Astrocyte (in vitro differentiated cells and primary cell): ENCODE data around the gene RALA. TPM values are rescaled to one million over a fixed set of nuclear protein-coding genes. Genes with fewer than 3 reads are reported as not detected.
A peak's percentile ranks its signal among the peaks of the same experiment; 100 is the strongest.

ENCODE experiments used
- DNase-seq: peaks from one replicate; pipeline ENCODE4 v3.0.0-alpha.2; 2010; ENCODE audit warnings: low read depth
- FAIRE-seq: peaks from 2 replicates; lab custom pipeline; 2011; peaks lifted over from hg19 to GRCh38; lab: Jason Lieb, UNC
- H2AFZ ChIP-seq: 2 replicates; pipeline ENCODE4 v1.6.0; 2012; ENCODE audit warnings: low read depth, low read length, inconsistent platforms
- H3K27ac ChIP-seq: 2 replicates; pipeline ENCODE4 v1.5.1; 2011; ENCODE audit warnings: low read depth, low read length, inconsistent platforms
- H3K27me3 ChIP-seq: 2 replicates; pipeline ENCODE4 v1.6.0; 2011; ENCODE audit warnings: low read length, inconsistent platforms; ENCODE audit not compliant: insufficient read depth
- H3K36me3 ChIP-seq: 2 replicates; pipeline ENCODE4 v1.5.1; 2011; ENCODE audit warnings: low read length, inconsistent platforms; ENCODE audit not compliant: insufficient read depth
- H3K4me1 ChIP-seq: 2 replicates; pipeline ENCODE4 v1.5.1; 2011; ENCODE audit warnings: low read length, inconsistent platforms; ENCODE audit not compliant: insufficient read depth
- H3K4me2 ChIP-seq: 2 replicates; pipeline ENCODE4 v1.6.0; 2012; ENCODE audit warnings: low read length, inconsistent platforms
- H3K4me3 ChIP-seq: 2 replicates; pipeline ENCODE4 v1.5.1; 2011; ENCODE audit warnings: low read depth, mild to moderate bottlenecking, low read length, inconsistent platforms; ENCODE audit not compliant: insufficient read depth
- H3K79me2 ChIP-seq: 2 replicates; pipeline ENCODE4 v1.6.0; 2012; ENCODE audit warnings: mild to moderate bottlenecking, low read length, inconsistent platforms; ENCODE audit not compliant: insufficient read depth
- H3K9ac ChIP-seq: 2 replicates; pipeline ENCODE4 v1.6.0; 2012; ENCODE audit warnings: mild to moderate bottlenecking, low read length, inconsistent platforms
- H3K9me3 ChIP-seq: 2 replicates; pipeline ENCODE4 v1.5.1; 2012; ENCODE audit warnings: low read depth, mild to moderate bottlenecking, low read length, inconsistent platforms; ENCODE audit not compliant: insufficient read depth
- H4K20me1 ChIP-seq: 2 replicates; pipeline ENCODE4 v1.6.0; 2012; ENCODE audit warnings: low read length, inconsistent platforms; ENCODE audit not compliant: insufficient read depth
- H3K27ac Mint-ChIP-seq: one replicate; pipeline ENCODE4 v1.8.0; 2021; ENCODE audit warnings: mild to moderate bottlenecking, mixed read lengths; ENCODE audit not compliant: unreplicated experiment
- H3K27me3 Mint-ChIP-seq: one replicate; pipeline ENCODE4 v1.8.0; 2021; ENCODE audit warnings: low read depth, mixed read lengths; ENCODE audit not compliant: unreplicated experiment
- H3K36me3 Mint-ChIP-seq: one replicate; pipeline ENCODE4 v1.8.0; 2021; ENCODE audit warnings: low read depth, mixed read lengths; ENCODE audit not compliant: unreplicated experiment
- H3K4me1 Mint-ChIP-seq: one replicate; pipeline ENCODE4 v1.8.0; 2021; ENCODE audit warnings: low read depth, mixed read lengths; ENCODE audit not compliant: unreplicated experiment
- H3K4me3 Mint-ChIP-seq: one replicate; pipeline ENCODE4 v1.8.0; 2021; ENCODE audit warnings: mild to moderate bottlenecking, moderate library complexity, mixed read lengths; ENCODE audit not compliant: unreplicated experiment
- H3K9me3 Mint-ChIP-seq: one replicate; pipeline ENCODE4 v1.8.0; 2021; ENCODE audit warnings: mild to moderate bottlenecking, mixed read lengths; ENCODE audit not compliant: unreplicated experiment
- EZH2 ChIP-seq: IDR thresholded peaks from 2 replicates; pipeline ENCODE4 v1.6.1; 2012; ENCODE audit warnings: mild to moderate bottlenecking, low read length, inconsistent platforms; ENCODE audit not compliant: insufficient read depth
- total RNA-seq: library from RNA; stranded (reverse); gene quantifications from 2 replicates; pipeline ENCODE4 v1.2.1, GENCODE V29; 2021
- TF ChIP-seq, protein P1 (sequence below): IDR thresholded peaks from 2 replicates; pipeline ENCODE4 v1.5.1; 2011; ENCODE audit warnings: low read depth, mild to moderate bottlenecking, inconsistent platforms, low read length, moderate library complexity; ENCODE audit not compliant: insufficient read depth

Gene RALA
- total RNA-seq, 1 donor from 2014 or later, result 70.2 TPM

DNA sequence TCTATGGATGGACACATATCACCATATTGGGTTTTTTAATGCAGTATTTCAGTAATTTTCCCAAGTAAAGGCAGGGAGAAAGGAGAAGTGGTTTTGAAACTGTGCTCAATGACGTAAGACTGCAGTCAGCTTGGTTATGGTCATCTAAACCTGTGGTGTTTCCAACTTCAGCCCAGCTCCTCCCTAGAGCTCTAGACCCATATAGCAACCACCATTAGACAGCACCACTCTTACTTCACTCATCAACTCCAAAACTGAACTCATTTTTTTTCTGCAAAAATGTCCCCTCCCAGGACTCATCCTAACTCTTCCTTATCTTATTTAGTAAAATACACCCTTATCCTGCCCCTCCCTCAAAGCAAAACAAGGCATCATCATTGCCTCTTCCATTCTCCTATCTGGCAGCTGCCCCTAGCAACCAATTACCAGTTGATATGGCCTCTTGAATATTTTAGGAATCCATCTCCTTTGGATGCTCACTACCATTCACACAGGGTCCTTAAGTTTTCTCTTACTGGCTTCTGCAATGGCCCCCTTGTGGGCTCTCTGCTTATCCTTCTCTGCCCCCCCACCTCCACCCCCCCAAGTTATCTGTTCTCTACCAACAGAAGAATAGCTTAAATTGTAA is 1.5 kb upstream of the RALA start:
- Mint-ChIP-seq H3K4me1 (peaks cover 37% of the 10 kb centered on the region), H3K27me3 (no peaks in the 10 kb centered on the region), H3K36me3 (peaks cover 6% of the 10 kb centered on the region), H3K27ac (peak overlapping the region; percentile 99), H3K4me3 (peak overlapping the region; percentile 92), H3K9me3 (no peaks in the 10 kb centered on the region)
- no peaks in the 10 kb centered on the region for H3K9me3 ChIP-seq
- peaks cover 50% of the 10 kb centered on the region for H3K79me2 ChIP-seq
- peaks cover 29% of the 10 kb centered on the region for H3K4me1 ChIP-seq
- no peak for TF ChIP-seq EZH2
- TF ChIP-seq, protein P1, sequence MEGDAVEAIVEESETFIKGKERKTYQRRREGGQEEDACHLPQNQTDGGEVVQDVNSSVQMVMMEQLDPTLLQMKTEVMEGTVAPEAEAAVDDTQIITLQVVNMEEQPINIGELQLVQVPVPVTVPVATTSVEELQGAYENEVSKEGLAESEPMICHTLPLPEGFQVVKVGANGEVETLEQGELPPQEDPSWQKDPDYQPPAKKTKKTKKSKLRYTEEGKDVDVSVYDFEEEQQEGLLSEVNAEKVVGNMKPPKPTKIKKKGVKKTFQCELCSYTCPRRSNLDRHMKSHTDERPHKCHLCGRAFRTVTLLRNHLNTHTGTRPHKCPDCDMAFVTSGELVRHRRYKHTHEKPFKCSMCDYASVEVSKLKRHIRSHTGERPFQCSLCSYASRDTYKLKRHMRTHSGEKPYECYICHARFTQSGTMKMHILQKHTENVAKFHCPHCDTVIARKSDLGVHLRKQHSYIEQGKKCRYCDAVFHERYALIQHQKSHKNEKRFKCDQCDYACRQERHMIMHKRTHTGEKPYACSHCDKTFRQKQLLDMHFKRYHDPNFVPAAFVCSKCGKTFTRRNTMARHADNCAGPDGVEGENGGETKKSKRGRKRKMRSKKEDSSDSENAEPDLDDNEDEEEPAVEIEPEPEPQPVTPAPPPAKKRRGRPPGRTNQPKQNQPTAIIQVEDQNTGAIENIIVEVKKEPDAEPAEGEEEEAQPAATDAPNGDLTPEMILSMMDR, result no peak
- no peaks in the 10 kb centered on the region for H3K27me3 ChIP-seq
- H3K9ac ChIP-seq, result peak overlapping the region; percentile 96
- FAIRE-seq (no peak), DNase-seq (peak; percentile 50)
- H2AFZ ChIP-seq, result no peak overlapping the region
- peak overlapping the region; percentile 82 for H3K4me3 ChIP-seq
- H3K4me2 ChIP-seq, result peak overlapping the region; percentile 98
- peaks cover 26% of the 10 kb centered on the region for H4K20me1 ChIP-seq
- peak overlapping the region; percentile 94 for H3K27ac ChIP-seq
- no peaks in the 10 kb centered on the region for H3K36me3 ChIP-seq

DNA sequence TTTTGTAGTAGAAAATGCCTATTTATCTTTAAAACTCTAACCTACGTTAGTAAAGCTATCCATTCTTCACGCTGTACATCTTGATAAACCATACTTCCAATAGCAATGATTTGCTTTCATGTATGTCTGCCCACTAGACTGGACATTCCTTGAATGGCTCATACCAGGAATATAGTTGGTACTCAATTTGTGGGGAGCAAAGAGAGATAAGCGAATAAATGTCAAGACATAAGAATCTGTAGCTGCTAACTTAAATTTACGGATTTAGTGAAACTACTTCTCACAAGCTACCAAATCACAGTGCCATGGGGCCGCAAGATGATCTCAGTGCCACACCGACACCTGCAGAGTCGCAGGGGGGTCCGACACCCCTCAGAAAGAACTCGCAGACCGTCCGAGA is 763 bp upstream of the RALA start:
- Histone ChIP-seq H3K79me2 (peaks cover 57% of the 10 kb centered on the region), H3K9me3 (no peaks in the 10 kb centered on the region), H3K27me3 (no peaks in the 10 kb centered on the region), H4K20me1 (peaks cover 33% of the 10 kb centered on the region), H3K4me1 (peaks cover 29% of the 10 kb centered on the region), H3K4me2 (peak overlapping the region; percentile 98), H2AFZ (peak overlapping the region; percentile 53), H3K27ac (peak overlapping the region; percentile 94), H3K4me3 (peak overlapping the region; percentile 82), H3K36me3 (no peaks in the 10 kb centered on the region), H3K9ac (peak overlapping the region; percentile 96)
- no peak for DNase-seq
- no peaks in the 10 kb centered on the region for H3K9me3 Mint-ChIP-seq
- peaks cover 6% of the 10 kb centered on the region for H3K36me3 Mint-ChIP-seq
- H3K27me3 Mint-ChIP-seq, result no peaks in the 10 kb centered on the region
- H3K27ac Mint-ChIP-seq, result peak overlapping the region; percentile 99
- FAIRE-seq, result no peak
- H3K4me1 Mint-ChIP-seq, result peaks cover 38% of the 10 kb centered on the region
- H3K4me3 Mint-ChIP-seq, result peak overlapping the region; percentile 92
- TF ChIP-seq EZH2, result no peak
- TF ChIP-seq, protein P1, result no peak

DNA sequence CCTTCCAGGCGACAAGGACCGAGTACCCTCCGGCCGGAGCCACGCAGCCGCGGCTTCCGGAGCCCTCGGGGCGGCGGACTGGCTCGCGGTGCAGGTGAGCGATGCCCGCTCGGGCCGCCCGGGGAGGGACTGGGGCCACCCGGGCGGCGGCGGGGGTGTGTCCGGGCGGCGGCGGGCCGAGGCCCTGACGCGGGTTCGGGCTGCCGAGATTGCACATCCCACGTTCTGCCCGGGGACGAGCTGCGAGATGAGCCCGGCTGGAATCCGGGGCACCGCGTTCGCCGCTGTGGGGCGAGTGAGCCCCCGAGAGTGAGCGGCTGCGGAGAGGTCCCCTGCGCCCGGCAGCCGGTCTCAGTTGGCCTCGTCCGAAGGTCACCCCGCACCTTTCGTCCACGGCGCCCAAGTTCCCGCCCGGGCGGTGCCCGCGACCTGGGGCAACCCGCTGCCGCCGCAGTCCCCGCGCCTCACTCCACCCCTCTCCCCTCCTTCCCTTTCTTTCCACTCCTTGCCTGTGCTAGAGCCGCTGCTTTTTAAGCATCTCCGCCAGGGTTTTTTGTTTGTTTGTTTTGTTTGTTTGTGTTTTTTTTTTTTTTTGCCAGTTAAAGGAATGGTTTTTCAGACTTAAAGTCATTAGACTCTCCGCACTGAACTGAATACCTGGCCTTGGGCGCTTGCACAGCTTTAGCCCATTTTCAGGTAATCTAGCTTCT is 515 bp downstream of the RALA start:
- H3K4me2 ChIP-seq, result peak overlapping the region; percentile 98
- peak overlapping the region; percentile 31 for H2AFZ ChIP-seq
- no peaks in the 10 kb centered on the region for H3K27me3 ChIP-seq
- peaks cover 70% of the 10 kb centered on the region for H3K79me2 ChIP-seq
- Mint-ChIP-seq H3K4me3 (peak overlapping the region; percentile 99), H3K36me3 (peaks cover 6% of the 10 kb centered on the region), H3K27me3 (no peaks in the 10 kb centered on the region), H3K4me1 (peaks cover 47% of the 10 kb centered on the region), H3K27ac (peak overlapping the region; percentile 94), H3K9me3 (no peaks in the 10 kb centered on the region)
- H3K9ac ChIP-seq, result peak overlapping the region; percentile 96
- FAIRE-seq (no peak), DNase-seq (no peak)
- H3K4me1 ChIP-seq, result peaks cover 36% of the 10 kb centered on the region
- H3K27ac ChIP-seq, result peak overlapping the region; percentile 94
- H3K36me3 ChIP-seq, result no peaks in the 10 kb centered on the region
- peaks cover 44% of the 10 kb centered on the region for H4K20me1 ChIP-seq
- no peaks in the 10 kb centered on the region for H3K9me3 ChIP-seq
- peak overlapping the region; percentile 82 for H3K4me3 ChIP-seq
- TF ChIP-seq EZH2, result no peak
- TF ChIP-seq, protein P1, result no peak
